C1 segment of cervical spinal cord (tissue), 14 donors: ENCODE results near the gene BAZ1A.

ENCODE experiments used
- DNase-seq, 14 donors: peaks; one replicate each; lab custom pipeline; 2025; lab: John Stamatoyannopoulos, UW

The BAZ1A gene

DNA sequence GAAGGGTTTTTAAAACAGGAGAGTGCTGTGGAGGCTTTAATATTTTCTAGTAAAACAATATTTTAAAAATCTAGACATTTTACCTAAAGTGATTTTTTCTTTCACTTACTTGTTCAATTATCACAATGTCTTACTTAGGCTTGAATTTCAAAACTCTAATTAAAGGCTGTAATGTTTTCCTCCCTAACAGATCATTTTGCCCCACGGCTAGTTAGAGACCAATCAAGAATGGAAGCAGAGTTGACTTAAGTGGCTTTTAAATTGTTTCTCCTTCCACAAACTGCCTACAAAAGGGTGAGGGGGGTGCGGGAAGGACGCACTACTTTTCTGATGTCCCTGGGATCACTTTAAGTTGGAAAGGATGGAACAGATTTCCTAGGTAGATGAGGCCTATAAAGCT, 151.3 kb downstream of the BAZ1A start:
- DNase-seq, result no peak

DNA sequence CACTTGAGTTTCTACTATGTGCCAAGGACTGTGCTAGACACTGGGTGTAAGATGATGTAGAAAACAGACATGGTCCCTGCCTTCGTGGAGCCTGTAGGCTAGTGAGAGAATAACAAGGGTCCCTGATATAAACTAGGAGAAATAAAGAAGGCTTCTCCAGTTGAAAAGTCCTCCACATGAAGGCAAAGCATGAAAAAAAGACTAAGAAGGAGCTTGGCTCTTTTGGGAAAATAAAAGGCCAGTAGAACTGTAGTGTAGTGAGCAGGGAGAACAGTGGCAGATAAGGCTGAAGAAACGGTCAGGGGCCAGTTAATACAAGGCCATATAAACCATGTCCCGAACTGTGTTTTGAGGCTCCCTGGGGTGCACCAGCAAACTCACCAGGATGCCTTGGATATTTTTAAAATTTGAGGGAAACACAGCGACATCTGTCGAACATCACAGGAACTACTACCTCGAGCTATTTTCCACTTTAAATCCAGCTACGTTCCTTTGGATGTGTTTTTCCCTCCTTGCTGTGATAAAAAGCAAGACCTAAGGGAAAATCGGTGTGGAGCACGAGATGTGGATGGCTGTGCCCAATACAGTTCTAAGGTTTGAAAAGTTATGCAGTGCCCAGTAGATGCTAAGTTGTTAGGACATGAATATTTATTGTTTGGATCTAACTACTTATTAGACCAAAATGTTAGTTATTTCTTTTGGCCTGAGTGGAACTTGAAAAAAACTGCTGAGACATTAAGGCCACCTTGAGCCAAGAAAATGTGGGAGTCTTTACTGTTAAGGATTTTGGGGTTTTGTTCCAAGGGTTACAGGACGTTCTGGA, 152.2 kb downstream of the BAZ1A start:
- DNase-seq, result peak in 10 of 14 donors; percentile 1 to 73 (median 28)

DNA sequence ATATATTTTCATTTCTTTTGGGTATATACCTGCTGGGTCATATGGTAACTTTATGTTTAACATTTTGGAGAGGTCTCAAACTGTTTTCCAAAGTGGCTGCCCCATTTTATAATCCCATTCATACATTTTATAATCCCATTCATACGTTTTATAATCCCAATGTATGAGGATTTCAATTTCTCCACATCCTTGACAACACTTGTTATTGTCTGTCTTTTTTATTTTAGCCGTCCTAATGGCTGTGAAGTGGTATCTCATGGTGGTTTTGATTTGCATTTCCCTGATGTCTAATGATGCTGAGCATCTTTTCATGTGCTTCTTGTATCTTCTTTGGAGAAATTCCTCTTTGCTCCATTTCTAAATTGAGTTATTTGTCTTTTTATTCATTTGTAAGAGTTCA, 154.0 kb downstream of the BAZ1A start:
- no peak for DNase-seq

DNA sequence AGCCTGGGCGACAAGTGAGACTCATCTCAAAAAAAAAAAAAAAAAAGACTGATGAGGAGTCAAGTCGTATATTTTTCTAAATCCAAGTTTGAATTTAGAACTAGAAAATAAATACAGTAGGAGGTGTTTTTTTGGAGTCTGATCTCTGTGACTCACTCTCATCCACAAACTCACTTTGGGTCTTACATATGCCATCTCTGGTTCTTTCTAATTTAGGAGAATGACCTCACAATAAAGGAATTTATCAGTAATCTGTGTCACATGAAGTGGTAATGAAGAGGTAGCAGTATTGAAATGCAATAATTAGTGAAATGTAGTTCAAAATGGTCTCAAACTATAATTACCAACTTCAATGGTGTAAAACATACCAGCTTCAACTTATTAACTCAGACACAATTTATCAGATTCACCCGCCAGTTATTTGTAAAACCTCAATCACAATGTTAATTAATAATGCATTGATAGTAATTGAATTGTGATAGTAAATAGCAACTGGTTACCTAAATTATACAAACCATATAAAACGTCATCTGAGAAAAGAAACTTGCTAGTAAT, 156.3 kb downstream of the BAZ1A start:
- no peak for DNase-seq

DNA sequence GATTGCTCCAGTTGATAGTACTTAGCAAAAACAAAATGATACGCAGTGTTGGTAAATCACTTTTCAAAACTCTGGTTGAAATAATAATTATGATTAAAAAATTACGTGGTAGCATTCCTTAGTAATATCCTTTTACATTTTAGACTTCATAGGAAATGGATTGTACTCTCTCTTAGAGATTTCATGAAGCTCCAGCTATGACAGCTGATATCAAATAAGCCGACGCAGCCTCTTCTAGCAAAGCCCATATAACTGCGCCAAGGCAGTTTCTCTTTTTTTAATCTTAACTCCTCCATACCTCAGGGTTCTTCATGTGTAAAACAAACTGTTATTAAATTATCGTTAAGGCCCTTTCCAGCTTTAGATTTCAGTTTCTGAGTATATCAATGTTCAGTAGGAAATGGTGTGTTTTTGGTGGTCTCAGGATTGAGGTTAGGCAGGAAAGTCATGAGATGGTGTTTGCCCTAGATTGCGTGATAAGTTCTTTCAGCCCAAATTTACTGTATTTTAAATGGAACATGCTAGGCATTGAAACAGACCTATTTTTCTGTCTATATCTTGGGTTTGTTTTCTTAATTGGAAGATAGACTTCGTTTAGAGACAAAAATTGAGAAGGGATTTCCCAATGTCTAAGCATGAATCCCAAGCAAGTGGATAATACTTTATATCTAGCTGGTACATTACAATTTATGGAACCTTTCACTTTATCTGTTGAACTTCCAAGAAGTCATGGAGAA, 159.9 kb downstream of the BAZ1A start:
- peak in 1 of 14 donors; percentile 47 for DNase-seq

DNA sequence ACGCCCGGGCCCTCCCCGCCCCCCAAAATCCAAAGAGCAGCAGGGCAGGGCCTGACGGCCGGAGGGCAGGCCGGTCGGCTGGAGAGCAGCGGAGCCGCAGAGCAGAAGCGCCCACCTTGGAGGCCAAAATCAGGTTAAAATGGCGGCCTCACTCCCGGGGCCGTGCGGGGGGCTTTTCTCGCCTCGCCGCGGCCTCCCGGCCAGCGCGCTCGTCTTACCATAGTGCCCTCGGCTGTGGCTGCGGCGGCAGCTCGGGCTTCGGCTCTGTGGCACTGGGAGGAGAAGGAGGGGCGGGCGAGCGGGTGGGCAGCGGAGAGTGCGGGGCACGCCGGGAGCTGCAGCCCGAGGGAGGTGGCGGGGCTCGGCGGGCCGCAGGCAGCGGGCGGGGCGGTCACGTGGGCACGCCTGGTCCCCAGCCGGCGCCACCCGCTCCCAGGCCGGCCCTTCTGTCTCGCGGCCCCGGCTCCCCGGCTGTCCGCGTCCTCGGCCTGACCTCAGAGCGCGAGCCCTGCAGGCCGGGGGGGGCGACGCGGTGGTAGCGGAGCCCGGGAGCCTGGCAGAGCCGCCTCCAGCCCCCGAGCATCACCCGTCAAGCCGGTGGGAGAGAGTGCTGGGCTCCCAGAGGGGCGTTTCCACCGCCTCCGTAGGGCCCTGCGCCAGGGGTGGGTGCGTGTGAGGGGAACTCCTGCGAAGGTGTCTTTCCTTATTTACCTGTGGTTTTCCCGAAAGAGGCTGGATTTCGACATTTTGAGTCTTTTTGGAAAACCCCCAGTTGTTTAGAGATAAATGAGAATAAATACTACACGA, 160.6 kb downstream of the BAZ1A start, which contains the start of gene CFL2:
Gene CFL2 (minus strand): TSS at position 274 of the 807 bp plus-strand sequence. CDS start 53 bp downstream, at position 221.
- DNase-seq, result peak; percentile 6 to 93 (median 84)

DNA sequence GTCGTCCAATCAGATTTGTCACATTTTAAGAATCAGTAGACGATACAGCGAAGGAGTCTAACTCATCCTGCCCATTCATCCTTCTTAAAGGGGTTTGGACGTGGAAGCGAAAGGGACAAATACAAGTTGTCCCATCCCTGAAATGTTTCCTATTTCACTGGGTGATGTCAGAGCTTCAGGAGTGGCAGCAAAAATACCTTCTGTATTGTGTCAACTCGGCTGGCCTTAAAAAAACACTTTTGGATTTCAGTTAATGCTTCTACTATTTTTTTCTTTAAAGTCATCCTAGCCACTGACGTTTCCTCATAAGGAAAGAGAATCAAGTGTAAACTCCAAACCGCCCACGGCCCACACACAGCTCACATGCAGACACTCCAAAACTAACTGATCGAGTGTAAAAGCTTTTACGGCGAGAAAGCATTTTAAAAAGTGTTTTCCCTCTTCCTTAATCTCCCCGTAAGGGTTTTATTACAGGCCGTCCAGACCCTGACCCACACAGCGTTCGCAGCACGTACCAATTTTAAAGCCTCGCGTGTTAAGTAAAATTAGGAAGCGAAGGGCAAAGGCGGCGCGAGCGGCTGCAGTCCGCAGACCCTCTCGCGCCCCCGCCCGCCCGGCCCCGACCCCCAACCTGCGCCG, 161.4 kb downstream of the BAZ1A start:
- DNase-seq, result peak in 2 of 14 donors; percentile 47 to 68

DNA sequence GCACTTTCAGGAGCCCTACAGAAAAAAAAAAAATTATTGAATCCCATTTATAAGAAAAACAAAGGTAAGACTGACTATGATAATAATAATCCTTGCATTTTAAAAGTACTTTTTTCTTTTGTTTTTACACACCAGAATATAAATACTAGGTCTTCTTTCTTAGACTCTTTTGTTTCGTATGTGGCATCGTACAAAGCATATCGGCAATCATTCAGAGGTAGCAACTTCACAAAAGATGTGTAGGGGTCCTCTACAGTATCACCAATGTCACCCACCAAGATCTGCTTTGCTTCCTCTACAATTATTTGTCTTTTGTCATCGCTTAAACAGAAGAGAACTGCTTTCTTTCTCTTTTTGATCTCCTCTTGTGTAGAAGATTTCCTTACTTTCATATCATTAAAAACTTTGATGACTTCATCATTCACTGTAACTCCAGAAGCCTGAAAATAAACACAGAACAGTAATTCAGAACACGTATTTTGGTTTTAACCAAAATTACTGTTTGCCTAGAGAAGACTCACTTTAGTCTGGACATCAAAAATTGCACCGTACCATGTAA, 162.0 kb downstream of the BAZ1A start:
- no peak for DNase-seq

DNA sequence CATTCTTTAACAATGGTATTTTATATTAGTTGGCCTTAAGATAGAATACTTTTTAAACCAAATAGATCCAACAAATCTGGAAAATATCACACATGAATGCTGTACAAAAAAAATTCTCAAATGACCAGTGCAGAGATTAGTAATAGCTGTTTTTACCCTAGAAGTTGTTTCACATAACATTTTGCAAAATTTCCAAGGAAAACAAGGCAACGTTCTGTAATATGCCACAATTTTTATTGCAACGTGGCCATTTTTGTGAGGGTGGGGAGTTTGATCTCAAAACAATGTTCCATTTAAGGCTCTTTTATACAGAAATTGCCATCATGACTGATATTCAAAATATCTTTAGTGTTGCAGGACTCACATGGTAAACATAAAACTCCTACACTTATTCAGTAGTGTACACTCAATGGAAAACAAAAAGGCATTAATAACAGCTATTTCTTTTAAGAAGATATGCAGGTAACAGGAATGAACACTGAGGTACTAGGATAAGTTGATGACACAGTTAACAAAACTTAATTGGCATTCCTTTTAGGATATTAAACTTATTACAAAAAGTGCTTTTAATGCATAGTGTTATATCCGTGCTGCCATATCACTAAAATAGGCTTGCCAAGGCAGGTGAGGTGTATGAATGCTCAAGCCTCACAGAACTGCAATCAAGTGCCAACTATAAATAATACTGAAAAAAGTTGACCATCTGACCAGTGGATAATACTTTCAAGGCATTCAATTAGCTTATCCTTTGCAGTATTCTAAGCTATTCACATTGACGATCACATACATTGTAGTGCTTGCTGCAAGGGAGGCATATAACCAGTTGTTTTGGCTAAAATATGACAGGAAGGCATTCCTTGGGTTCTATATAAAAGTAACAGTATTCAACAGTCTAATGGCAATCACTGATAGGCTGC, 163.1 kb downstream of the BAZ1A start:
- DNase-seq, result no peak

DNA sequence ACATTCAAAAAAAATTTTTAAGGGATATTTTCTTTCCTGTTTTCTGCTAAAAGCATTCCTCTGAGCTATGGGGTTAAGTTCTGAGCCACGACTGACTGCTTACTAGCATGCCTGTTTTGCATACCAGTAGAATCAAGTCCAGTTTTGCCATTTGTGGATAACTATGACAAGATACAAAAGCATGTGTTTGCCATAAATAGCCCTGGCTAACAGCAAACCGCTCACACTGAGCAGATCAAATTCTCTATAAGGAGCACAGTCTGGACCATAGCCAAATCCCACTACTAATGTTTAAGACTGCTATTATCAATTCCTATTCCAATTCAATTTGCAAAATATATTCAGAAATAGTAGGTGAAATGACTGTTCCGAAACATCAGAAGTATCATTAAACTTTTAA, 164.0 kb downstream of the BAZ1A start:
- peak in 2 of 14 donors; percentile 15 to 46 for DNase-seq

DNA sequence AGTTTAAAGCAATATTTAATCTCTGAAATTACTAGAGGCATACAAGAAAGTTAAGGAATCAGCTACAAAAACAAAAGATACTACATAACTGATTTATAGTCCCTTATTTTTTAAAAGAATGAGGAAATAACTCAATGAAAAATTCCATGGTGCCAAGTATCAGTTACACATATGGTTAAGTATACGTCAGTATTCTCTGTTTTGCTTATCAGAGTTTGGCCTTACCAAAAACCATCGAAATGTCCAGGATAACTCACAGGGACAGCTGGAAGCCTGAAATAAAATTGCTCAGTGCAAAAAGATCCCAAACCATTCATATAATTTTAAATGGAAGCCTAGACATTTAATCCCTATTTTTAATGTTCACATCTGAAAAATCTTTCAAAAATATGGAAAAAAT, 164.4 kb downstream of the BAZ1A start:
- DNase-seq, result no peak

DNA sequence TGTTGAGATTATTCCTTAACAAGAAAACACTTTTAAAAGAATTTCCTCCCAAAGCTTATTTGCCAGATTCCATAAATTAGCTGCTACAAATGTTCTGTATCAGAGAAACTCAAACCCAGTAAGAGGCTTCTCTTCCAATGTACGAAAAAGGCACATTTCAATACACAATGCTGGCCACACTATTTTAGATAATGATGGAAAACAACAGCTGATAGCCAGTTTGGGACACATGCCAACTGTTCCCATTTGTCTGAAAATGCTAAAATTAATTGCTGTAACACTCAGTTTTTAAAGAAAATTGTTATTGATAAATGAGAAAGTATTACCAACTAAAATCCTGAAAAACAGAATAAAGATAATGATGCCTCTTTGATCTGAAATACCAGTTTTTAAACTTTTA, 165.2 kb downstream of the BAZ1A start:
- peak in 1 of 14 donors; percentile 12 for DNase-seq

DNA sequence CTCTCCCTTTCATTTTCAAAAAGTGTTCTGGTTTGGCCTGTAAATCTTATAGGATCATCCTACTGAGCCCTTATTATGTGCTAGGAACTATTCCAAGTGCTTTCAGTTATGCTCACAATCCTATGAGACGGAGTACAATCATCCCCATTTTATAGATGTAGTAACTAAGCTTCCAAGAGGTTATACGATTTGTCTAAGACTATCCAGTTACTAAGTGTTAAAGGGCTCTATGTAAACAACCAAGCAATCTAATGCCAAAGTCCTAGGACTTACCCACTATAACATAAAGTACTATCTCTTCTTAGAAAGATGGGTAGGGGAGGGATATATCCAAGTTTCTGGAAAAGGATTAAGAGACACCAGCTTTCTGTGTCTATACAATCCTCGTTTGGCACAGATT, 167.4 kb downstream of the BAZ1A start:
- no peak for DNase-seq
